Neural cell (in vitro differentiated cells): ENCODE results near the gene SOX30. TPM values are rescaled to one million over a fixed set of nuclear protein-coding genes. Genes with fewer than 3 reads are reported as not detected.

Experiments
- H2AFZ ChIP-seq: fragments of 200-600, 300-800 bp; sonication (generic), shearing (Covaris generic); 2 replicates; pipeline ENCODE4 v1.6.0; 2014; ENCODE audit warnings: low read depth, mild to moderate bottlenecking, antibody characterized with exemption, low read length, moderate library complexity
- H3F3A ChIP-seq: fragments of 200-600 bp; shearing (Covaris generic); 2 replicates; pipeline ENCODE4 v1.6.1; 2016; ENCODE audit warnings: mild to moderate bottlenecking, moderate library complexity, mixed read lengths, antibody characterized with exemption, low read length; ENCODE audit not compliant: insufficient read depth, poor library complexity, severe bottlenecking
- H3K27ac ChIP-seq: fragments of 200-600, 300-800 bp; sonication (generic), shearing (Covaris generic); 2 replicates; pipeline ENCODE4 v1.5.1; 2014; ENCODE audit warnings: mild to moderate bottlenecking, low read length, moderate library complexity
- H3K27me3 ChIP-seq: fragments of 300-800, 200-600 bp; sonication (generic), shearing (Covaris generic); 2 replicates; pipeline ENCODE4 v1.6.0; 2014; ENCODE audit warnings: mild to moderate bottlenecking, low read depth, low read length, moderate library complexity; ENCODE audit not compliant: insufficient read depth
- H3K36me3 ChIP-seq: fragments of 300-800, 200-600 bp; sonication (generic), shearing (Covaris generic); 2 replicates; pipeline ENCODE4 v1.5.1; 2014; ENCODE audit warnings: mild to moderate bottlenecking, antibody characterized with exemption, low read length, moderate library complexity; ENCODE audit not compliant: insufficient read depth
- H3K4me2 ChIP-seq: fragments of 300-800, 200-600 bp; sonication (generic), shearing (Covaris generic); 2 replicates; pipeline ENCODE4 v1.6.0; 2014; ENCODE audit warnings: mild to moderate bottlenecking, low read length
- H3K4me3 ChIP-seq: fragments of 300-800, 200-600 bp; sonication (generic), shearing (Covaris generic); 2 replicates; pipeline ENCODE4 v1.5.1; 2014; ENCODE audit warnings: mild to moderate bottlenecking, low read length, moderate library complexity
- H3K79me2 ChIP-seq: fragments of 200-600 bp; shearing (Covaris generic); replicated peaks from 2 replicates; pipeline ENCODE4 v1.6.0; 2014; ENCODE audit warnings: mild to moderate bottlenecking, low read length, moderate library complexity; ENCODE audit not compliant: insufficient read depth
- H3K9ac ChIP-seq: fragments of 300-800, 200-600 bp; sonication (generic), shearing (Covaris generic); 2 replicates; pipeline ENCODE4 v1.6.1; 2016; ENCODE audit warnings: mild to moderate bottlenecking, low read length, mixed read lengths
- H3K9me2 ChIP-seq: fragments of 200-600 bp; shearing (Covaris generic); 2 replicates; pipeline ENCODE4 v1.6.1; 2016; ENCODE audit warnings: mild to moderate bottlenecking, low read length, mixed read lengths; ENCODE audit not compliant: insufficient read depth
- H3K9me3 ChIP-seq: fragments of 200-600, 300-800 bp; sonication (generic), shearing (Covaris generic); 2 replicates; pipeline ENCODE4 v1.6.1; 2016; ENCODE audit warnings: mild to moderate bottlenecking, mixed run types, low read length, moderate library complexity, mixed read lengths
- H4K20me1 ChIP-seq: fragments of 200-600 bp; shearing (Covaris generic); 2 replicates; pipeline ENCODE4 v1.6.1; 2016; ENCODE audit warnings: mild to moderate bottlenecking, mixed run types; ENCODE audit not compliant: insufficient read depth
- CTCF ChIP-seq: fragments of 450-650 bp; IDR thresholded peaks from 2 replicates; pipeline ENCODE4 v1.5.1; 2014; ENCODE audit warnings: antibody characterized with exemption, mild to moderate bottlenecking, moderate library complexity; ENCODE audit not compliant: poor library complexity, severe bottlenecking
- EP300 ChIP-seq: fragments of 450-650 bp; conservative IDR thresholded peaks from 2 replicates; pipeline ENCODE4 v1.6.1; 2014; ENCODE audit warnings: antibody characterized with exemption, mild to moderate bottlenecking, moderate library complexity; ENCODE audit not compliant: poor library complexity, severe bottlenecking
- EZH2 ChIP-seq: fragments of 200-600, 300-800 bp; shearing (Covaris generic), sonication (generic); IDR thresholded peaks from 2 replicates; pipeline ENCODE4 v1.6.1; 2014; ENCODE audit warnings: antibody characterized with exemption, low read length, borderline replicate concordance, mild to moderate bottlenecking; ENCODE audit not compliant: insufficient read depth, poor library complexity, severe bottlenecking
- MXI1 ChIP-seq: fragments of 450-650 bp; conservative IDR thresholded peaks from 2 replicates; pipeline ENCODE4 v1.6.1; 2014; ENCODE audit warnings: antibody characterized with exemption, mild to moderate bottlenecking; ENCODE audit not compliant: poor library complexity, severe bottlenecking
- POLR2AphosphoS5 ChIP-seq: IDR thresholded peaks from 2 replicates; pipeline ENCODE4 v1.6.1; 2012
- RAD21 ChIP-seq: fragments of 450-650 bp; conservative IDR thresholded peaks from 2 replicates; pipeline ENCODE4 v1.6.1; 2014; ENCODE audit warnings: antibody characterized with exemption, mild to moderate bottlenecking, moderate library complexity
- REST ChIP-seq: IDR thresholded peaks from 2 replicates; pipeline ENCODE4 v1.6.1; 2012; ENCODE audit warnings: borderline replicate concordance
- SMC3 ChIP-seq: fragments of 450-650 bp; conservative IDR thresholded peaks from 2 replicates; pipeline ENCODE4 v1.6.1; 2014; ENCODE audit warnings: antibody characterized with exemption, mild to moderate bottlenecking, moderate library complexity; ENCODE audit not compliant: poor library complexity
- TAF1 ChIP-seq: IDR thresholded peaks from 2 replicates; pipeline ENCODE4 v1.6.1; 2012; ENCODE audit warnings: low read depth
- polyA plus RNA-seq: library from polyadenylated mRNA; depleted of rRNA; stranded (reverse); fragments of >200 nt; gene quantifications from 2 replicates; pipeline ENCODE4 v1.2.3, GENCODE V29; 2014

The SOX30 gene
- polyA plus RNA-seq, 1 donor from 2014 or later, result not detected

GRCh38 chr5:157690690-157691433 is 38.6 kb upstream of the SOX30 start:
- TF ChIP-seq EP300 (no peak), EZH2 (no peak), POLR2AphosphoS5 (no peak), REST (no peak)
- Histone ChIP-seq H3K27ac (no peak overlapping the region), H3K79me2 (no peaks in the 10 kb centered on the region), H3K4me3 (no peak overlapping the region), H3K4me2 (no peak overlapping the region), H3K9ac (no peak overlapping the region), H3K9me3 (peaks cover 3% of the 10 kb centered on the region), H2AFZ (no peak overlapping the region), H3K36me3 (no peaks in the 10 kb centered on the region), H3K9me2 (no peaks in the 10 kb centered on the region), H3F3A (no peaks in the 10 kb centered on the region), H4K20me1 (no peaks in the 10 kb centered on the region), H3K27me3 (no peaks in the 10 kb centered on the region)

- Histone ChIP-seq H3K4me2 (no peak overlapping the region), H3F3A (no peaks in the 10 kb centered on the region), H3K9me2 (no peaks in the 10 kb centered on the region), H3K27ac (no peak overlapping the region), H3K36me3 (no peaks in the 10 kb centered on the region), H3K79me2 (no peaks in the 10 kb centered on the region), H3K9me3 (peaks cover 3% of the 10 kb centered on the region), H4K20me1 (no peaks in the 10 kb centered on the region), H3K9ac (no peak overlapping the region), H3K4me3 (no peak overlapping the region), H2AFZ (no peak overlapping the region), H3K27me3 (no peaks in the 10 kb centered on the region)
- TF ChIP-seq POLR2AphosphoS5 (no peak), EP300 (no peak), RAD21 (no peak), SMC3 (no peak), CTCF (no peak), EZH2 (no peak), REST (no peak), MXI1 (no peak), TAF1 (no peak)
Observed at GRCh38 chr5:157689942-157690689, 37.9 kb upstream of the SOX30 start.
